ENCODE measurements around the gene GIPR.
"Not testable (repeated sequence)": the region's sequence is repeated elsewhere in the genome, so short reads cannot be mapped to it uniquely, and the experiment has no call there.

GIPR gene

GRCh38 chr19:45667620-45668341 is at the start of gene GIPR:
GIPR (plus strand) TSS chr19:45668221; CDS start chr19:45669521, 1,300 bp downstream.
- no peak for DNase-seq (ENCODE audit: low spot score)

GRCh38 chr19:45621389-45621788 is 46.6 kb upstream of the GIPR start:
- no peak for DNase-seq (ENCODE audit: low spot score)

GRCh38 chr19:45621976-45622503 is 46.0 kb upstream of the GIPR start:
- DNase-seq (ENCODE audit: low spot score): no peak

GRCh38 chr19:45623984-45624383 is 44.0 kb upstream of the GIPR start:
- DNase-seq (ENCODE audit: low spot score): no peak

GRCh38 chr19:45628219-45628618 is 39.8 kb upstream of the GIPR start:
- not testable (repeated sequence) for DNase-seq (ENCODE audit: low spot score)

GRCh38 chr19:45629704-45630103 is 38.3 kb upstream of the GIPR start:
- no peak for DNase-seq (ENCODE audit: low spot score)

- DNase-seq (ENCODE audit: low spot score): no peak
Observed at GRCh38 chr19:45630463-45630862, 37.6 kb upstream of the GIPR start.

- DNase-seq (ENCODE audit: low spot score): peak; percentile 61
Observed at GRCh38 chr19:45632468-45633196, 35.4 kb upstream of the GIPR start.

GRCh38 chr19:45636275-45636674 is 31.7 kb upstream of the GIPR start:
- DNase-seq (ENCODE audit: low spot score): no peak

GRCh38 chr19:45636902-45637301 is 31.1 kb upstream of the GIPR start:
- DNase-seq (ENCODE audit: low spot score): no peak

GRCh38 chr19:45637890-45638667 is 29.9 kb upstream of the GIPR start:
- DNase-seq (ENCODE audit: low spot score): no peak

- DNase-seq (ENCODE audit: low spot score): peak; percentile 20
Observed at GRCh38 chr19:45638930-45639729, 28.9 kb upstream of the GIPR start, which contains the start of gene EML2. EML2 (minus strand) TSS chr19:45639397; CDS start chr19:45639376, 21 bp downstream.

- DNase-seq (ENCODE audit: low spot score): no peak
Observed at GRCh38 chr19:45640849-45641273, 27.2 kb upstream of the GIPR start.

GRCh38 chr19:45641274-45642105 is 26.5 kb upstream of the GIPR start:
- DNase-seq (ENCODE audit: low spot score): peak; percentile 88

GRCh38 chr19:45643024-45643926 is 24.7 kb upstream of the GIPR start:
- DNase-seq (ENCODE audit: low spot score): peak; percentile 80

GRCh38 chr19:45643927-45644771 is 23.9 kb upstream of the GIPR start:
- DNase-seq (ENCODE audit: low spot score): no peak

GRCh38 chr19:45645068-45645630 is 22.9 kb upstream of the GIPR start:
- DNase-seq (ENCODE audit: low spot score): no peak

All from hematopoietic multipotent progenitor cell treated with erythropoietin and hydrocortisone succinate and interleukin-3 and kit ligand, for 17 days (in vitro differentiated cells).